Smooth muscle cell (in vitro differentiated cells): Measurements from ENCODE around the gene CLIP1. TPM values are rescaled to one million over a fixed set of nuclear protein-coding genes. Genes with fewer than 3 reads are reported as not detected.
"Not testable (repeated sequence)": the region's sequence is repeated elsewhere in the genome, so short reads cannot be mapped to it uniquely, and the experiment has no call there.

ENCODE experiments used
- DNase-seq: peaks from one replicate; lab custom pipeline; 2025; ENCODE audit not compliant: unreplicated experiment; lab: John Stamatoyannopoulos, UW
- H2AFZ ChIP-seq: fragments of 200-600 bp; sonication (generic); 2 replicates; pipeline ENCODE4 v1.6.0; 2016; ENCODE audit warnings: antibody characterized with exemption, low read depth, mild to moderate bottlenecking
- H3F3A ChIP-seq: fragments of 200-600 bp; sonication (generic); 2 replicates; pipeline ENCODE4 v1.6.0; 2017; ENCODE audit warnings: antibody characterized with exemption, low read depth
- H3K27ac ChIP-seq: fragments of 200-600 bp; sonication (generic); 2 replicates; pipeline ENCODE4 v1.5.1; 2016; ENCODE audit warnings: low read depth, mild to moderate bottlenecking
- H3K27me3 ChIP-seq: fragments of 200-600 bp; sonication (generic); 2 replicates; pipeline ENCODE4 v1.6.1; 2016; ENCODE audit warnings: low read depth, mild to moderate bottlenecking
- H3K36me3 ChIP-seq: fragments of 200-600 bp; sonication (generic); 2 replicates; pipeline ENCODE4 v1.5.1; 2016; ENCODE audit warnings: low read depth
- H3K4me1 ChIP-seq: fragments of 200-600 bp; sonication (generic); 2 replicates; pipeline ENCODE4 v1.5.1; 2016; ENCODE audit warnings: low read depth
- H3K4me2 ChIP-seq: fragments of 200-600 bp; sonication (generic); 2 replicates; pipeline ENCODE4 v1.6.0; 2016; ENCODE audit warnings: mild to moderate bottlenecking
- H3K4me3 ChIP-seq: fragments of 200-600 bp; sonication (generic); 2 replicates; pipeline ENCODE4 v1.5.1; 2016; ENCODE audit warnings: mild to moderate bottlenecking
- H3K79me2 ChIP-seq: fragments of 200-600 bp; sonication (generic); 2 replicates; pipeline ENCODE4 v1.6.0; 2016; ENCODE audit warnings: low read depth, mild to moderate bottlenecking
- H3K9ac ChIP-seq: fragments of 200-600 bp; sonication (generic); 2 replicates; pipeline ENCODE4 v1.6.0; 2016; ENCODE audit warnings: low read depth
- H3K9me3 ChIP-seq: fragments of 200-600 bp; sonication (generic); replicated peaks from 2 replicates; pipeline ENCODE4 v1.5.1; 2016; ENCODE audit warnings: low read depth
- H4K20me1 ChIP-seq: fragments of 200-600 bp; sonication (generic); 2 replicates; pipeline ENCODE4 v1.6.0; 2016; ENCODE audit warnings: low read depth
- CTCF ChIP-seq: fragments of 200-600 bp; sonication (generic); IDR thresholded peaks from 2 replicates; pipeline ENCODE4 v1.5.1; 2017; ENCODE audit warnings: borderline replicate concordance, mild to moderate bottlenecking, antibody characterized with exemption; ENCODE audit not compliant: insufficient read depth, poor library complexity, severe bottlenecking
- WGBS: methylation state at CpG from one replicate; pipeline ENCODE4 v1.1.7; 2016; ENCODE audit warnings: low lambda C conversion rate; 5-methylcytosine and 5-hydroxymethylcytosine counted together
- polyA plus RNA-seq: library from polyadenylated mRNA; unstranded; fragments of >200 nt; fragmentation: Nextera tagmentation; extraction: Ambion mirVana; gene quantifications from 2 replicates; pipeline ENCODE4 v1.2.1, GENCODE V29; 2016
- total RNA-seq: library from RNA; depleted of rRNA; stranded (reverse); fragments of >200 nt; gene quantifications from 2 replicates; pipeline ENCODE4 v1.2.3, GENCODE V29; 2014

CLIP1 gene
- total and polyA plus RNA-seq, 2 experiments from 2014 or later = 15.3 to 40.4 TPM

- Histone ChIP-seq H3K27ac (peak overlapping the region; percentile 98), H3K9me3 (no peaks in the 10 kb centered on the region), H3K27me3 (no peaks in the 10 kb centered on the region), H3K9ac (peak overlapping the region; percentile 92), H3K4me3 (peak overlapping the region; percentile 12), H3K79me2 (peaks cover 67% of the 10 kb centered on the region), H3K4me2 (peak overlapping the region; percentile 78), H3F3A (no peaks in the 10 kb centered on the region), H2AFZ (no peak overlapping the region), H4K20me1 (no peaks in the 10 kb centered on the region), H3K36me3 (no peaks in the 10 kb centered on the region), H3K4me1 (peaks cover 5% of the 10 kb centered on the region)
- TF ChIP-seq CTCF = peak; percentile 56
- peak; percentile 8 for DNase-seq
- WGBS = 12% methylated on average over 14 of the region's 14 CpGs
These were observed 22.7 kb downstream of the CLIP1 start for GRCh38 chr12:122399592-122400373.

- Histone ChIP-seq H3K4me3 (no peak overlapping the region), H3K27me3 (no peaks in the 10 kb centered on the region), H3K4me2 (peak overlapping the region; percentile 78), H3K9ac (peak overlapping the region; percentile 92), H3K36me3 (no peaks in the 10 kb centered on the region), H3F3A (no peaks in the 10 kb centered on the region), H3K9me3 (no peaks in the 10 kb centered on the region), H3K79me2 (peaks cover 66% of the 10 kb centered on the region), H3K4me1 (peaks cover 5% of the 10 kb centered on the region), H2AFZ (no peak overlapping the region), H3K27ac (peak overlapping the region; percentile 98), H4K20me1 (no peaks in the 10 kb centered on the region)
- WGBS = 47% methylated on average over 2 of the region's 2 CpGs
- TF ChIP-seq CTCF = no peak
- no peak for DNase-seq
These were observed 23.2 kb downstream of the CLIP1 start for GRCh38 chr12:122399254-122399591.

- not testable (repeated sequence) for H3F3A ChIP-seq, H3K27ac ChIP-seq, H3K27me3 ChIP-seq, H3K9me3 ChIP-seq, H4K20me1 ChIP-seq, DNase-seq, H3K4me3 ChIP-seq, H3K4me1 ChIP-seq, H3K36me3 ChIP-seq, H3K9ac ChIP-seq, H3K4me2 ChIP-seq, H2AFZ ChIP-seq
- peaks cover 64% of the 10 kb centered on the region for H3K79me2 ChIP-seq
- 97% methylated on average over 6 of the region's 6 CpGs for WGBS
These were observed 24.5 kb downstream of the CLIP1 start for GRCh38 chr12:122397981-122398380.

GRCh38 chr12:122395319-122395718, 27.1 kb downstream of the CLIP1 start:
- H4K20me1 ChIP-seq = peaks cover 15% of the 10 kb centered on the region
- peak overlapping the region; percentile 2 for H3K9ac ChIP-seq
- peaks cover 4% of the 10 kb centered on the region for H3K4me1 ChIP-seq
- H3K4me3 ChIP-seq = no peak overlapping the region
- WGBS = 55% methylated on average over 3 of the region's 3 CpGs
- no peaks in the 10 kb centered on the region for H3K36me3 ChIP-seq
- peaks cover 66% of the 10 kb centered on the region for H3K79me2 ChIP-seq
- H3F3A ChIP-seq = no peaks in the 10 kb centered on the region
- TF ChIP-seq CTCF = no peak
- H3K4me2 ChIP-seq = no peak overlapping the region
- H3K27ac ChIP-seq = peak overlapping the region; percentile 62
- no peaks in the 10 kb centered on the region for H3K27me3 ChIP-seq
- no peaks in the 10 kb centered on the region for H3K9me3 ChIP-seq
- no peak for DNase-seq
- H2AFZ ChIP-seq = no peak overlapping the region
